ENCODE measurements around the gene BCAS3.
"Not testable (repeated sequence)": the region's sequence is repeated elsewhere in the genome, so short reads cannot be mapped to it uniquely, and the experiment has no call there.

The BCAS3 gene

GRCh38 chr17:60766778-60767190 lies 89.1 kb downstream of the BCAS3 start:
- in situ Hi-C loops (cut with HindIII; ENCODE audit: low sequenced_read_pairs) = no loop called here
- no peak overlapping the region for H3K4me3 ChIP-seq (ENCODE audit: low read depth, low read length)
- no peak for TF ChIP-seq CTCF (IDR thresholded peaks at IDR 0.05; ENCODE audit: low read depth, low read length, missing control alignments)
- DNase-seq (ENCODE audit: low read depth) = no peak

GRCh38 chr17:60767744-60768308 lies 90.2 kb downstream of the BCAS3 start:
- no peak overlapping the region for H3K4me3 ChIP-seq (ENCODE audit: low read depth, low read length)
- in situ Hi-C loops (cut with HindIII; ENCODE audit: low sequenced_read_pairs) = no loop called here
- DNase-seq (ENCODE audit: low read depth) = no peak
- no peak for TF ChIP-seq CTCF (IDR thresholded peaks at IDR 0.05; ENCODE audit: low read depth, low read length, missing control alignments)

- H3K4me3 ChIP-seq (ENCODE audit: low read depth, low read length) = no peak overlapping the region
- in situ Hi-C loops (cut with HindIII; ENCODE audit: low sequenced_read_pairs) = no loop called here
- no peak for TF ChIP-seq CTCF (IDR thresholded peaks at IDR 0.05; ENCODE audit: low read depth, low read length, missing control alignments)
- no peak for DNase-seq (ENCODE audit: low read depth)
These were observed 91.7 kb downstream of the BCAS3 start for GRCh38 chr17:60769327-60769726.

- no peak overlapping the region for H3K4me3 ChIP-seq (ENCODE audit: low read depth, low read length)
- in situ Hi-C loops (cut with HindIII; ENCODE audit: low sequenced_read_pairs) = no loop called here
- DNase-seq (ENCODE audit: low read depth) = no peak
- TF ChIP-seq CTCF (IDR thresholded peaks at IDR 0.05; ENCODE audit: low read depth, low read length, missing control alignments) = no peak
These were observed 93.3 kb downstream of the BCAS3 start for GRCh38 chr17:60770946-60771422.

GRCh38 chr17:60771621-60772020 lies 94.0 kb downstream of the BCAS3 start:
- DNase-seq (ENCODE audit: low read depth); in situ Hi-C loops (cut with HindIII; ENCODE audit: low sequenced_read_pairs); H3K4me3 ChIP-seq (ENCODE audit: low read depth, low read length): not testable (repeated sequence)

GRCh38 chr17:60773552-60773951 lies 95.9 kb downstream of the BCAS3 start:
- in situ Hi-C loops (cut with HindIII; ENCODE audit: low sequenced_read_pairs) = no loop called here

More at GRCh38 chr17:60773552-60773951, 95.9 kb downstream of the BCAS3 start:
- no peak for TF ChIP-seq CTCF (IDR thresholded peaks at IDR 0.05; ENCODE audit: low read depth, low read length, missing control alignments)
- no peak for DNase-seq (ENCODE audit: low read depth)
- no peak overlapping the region for H3K4me3 ChIP-seq (ENCODE audit: low read depth, low read length)

Data from astrocyte of the cerebellum (primary cell).